ENCODE measurements around the gene SLC38A10. TPM values are rescaled to one million over a fixed set of nuclear protein-coding genes. Genes with fewer than 3 reads are reported as not detected.

Gene SLC38A10
- total RNA-seq, 1 donor from 2014 or later: 26.1 TPM

- H3K9ac ChIP-seq (ENCODE audit: low read depth in 1 of 3, low read length in 3 of 3): peak overlapping the region; percentile 85 to 92 (median 86)
- H3K4me1 ChIP-seq (ENCODE audit: control insufficient read depth in 3 of 3, insufficient read depth in 3 of 3, low read length in 3 of 3): peaks cover 21 to 34% (median 28%) of the 10 kb centered on the region in 3 donors
- H3K4me3 ChIP-seq (ENCODE audit: low read length in 3 of 3): peak overlapping the region; percentile 86 to 95 (median 91)
- no peaks in the 10 kb centered on the region for H3K9me3 ChIP-seq (ENCODE audit: control insufficient read depth in 3 of 3, low read length in 3 of 3)
- H3K36me3 ChIP-seq (ENCODE audit: control insufficient read depth in 3 of 3, insufficient read depth in 3 of 3, low read length in 3 of 3): peaks cover 5 to 12% (median 10%) of the 10 kb centered on the region in 3 donors
- no peak overlapping the region for H3K27ac ChIP-seq (ENCODE audit: low read depth, low read length)
- H3K27me3 ChIP-seq (ENCODE audit: control insufficient read depth in 3 of 3, insufficient read depth in 3 of 3, low read length in 3 of 3): no peaks in the 10 kb centered on the region
Measured at GRCh38 chr17:81238490-81238814, 56.7 kb downstream of the SLC38A10 start.

- Histone ChIP-seq H3K9ac (ENCODE audit: low read depth in 1 of 3, low read length in 3 of 3) (peak overlapping the region; percentile 85 to 92 (median 86)), H3K4me3 (ENCODE audit: low read length in 3 of 3) (peak overlapping the region; percentile 86 to 95 (median 91)), H3K4me1 (ENCODE audit: control insufficient read depth in 3 of 3, insufficient read depth in 3 of 3, low read length in 3 of 3) (peaks cover 21 to 34% (median 28%) of the 10 kb centered on the region in 3 donors), H3K36me3 (ENCODE audit: control insufficient read depth in 3 of 3, insufficient read depth in 3 of 3, low read length in 3 of 3) (peaks cover 11 to 12% (median 11%) of the 10 kb centered on the region in 3 donors), H3K27me3 (ENCODE audit: control insufficient read depth in 3 of 3, insufficient read depth in 3 of 3, low read length in 3 of 3) (no peaks in the 10 kb centered on the region), H3K27ac (ENCODE audit: low read depth, low read length) (no peak overlapping the region), H3K9me3 (ENCODE audit: control insufficient read depth in 3 of 3, low read length in 3 of 3) (no peaks in the 10 kb centered on the region)
Measured at GRCh38 chr17:81237591-81238489, 57.3 kb downstream of the SLC38A10 start.

- Histone ChIP-seq H3K4me3 (ENCODE audit: low read length in 3 of 3) (no peak overlapping the region), H3K36me3 (ENCODE audit: control insufficient read depth in 3 of 3, insufficient read depth in 3 of 3, low read length in 3 of 3) (peaks cover 11 to 17% (median 11%) of the 10 kb centered on the region in 3 donors), H3K9me3 (ENCODE audit: control insufficient read depth in 3 of 3, low read length in 3 of 3) (no peaks in the 10 kb centered on the region), H3K4me1 (ENCODE audit: control insufficient read depth in 3 of 3, insufficient read depth in 3 of 3, low read length in 3 of 3) (peaks cover 21 to 34% (median 28%) of the 10 kb centered on the region in 3 donors), H3K27ac (ENCODE audit: low read depth, low read length) (no peak overlapping the region), H3K27me3 (ENCODE audit: control insufficient read depth in 3 of 3, insufficient read depth in 3 of 3, low read length in 3 of 3) (no peaks in the 10 kb centered on the region), H3K9ac (ENCODE audit: low read depth in 1 of 3, low read length in 3 of 3) (no peak overlapping the region)
Measured at GRCh38 chr17:81236784-81237183, 58.3 kb downstream of the SLC38A10 start.

GRCh38 chr17:81235822-81236740 lies 59.0 kb downstream of the SLC38A10 start:
- no peaks in the 10 kb centered on the region for H3K27me3 ChIP-seq (ENCODE audit: control insufficient read depth in 3 of 3, insufficient read depth in 3 of 3, low read length in 3 of 3)
- H3K36me3 ChIP-seq (ENCODE audit: control insufficient read depth in 3 of 3, insufficient read depth in 3 of 3, low read length in 3 of 3): peaks cover 16 to 19% (median 16%) of the 10 kb centered on the region in 3 donors
- H3K4me3 ChIP-seq (ENCODE audit: low read length in 3 of 3): no peak overlapping the region
- H3K4me1 ChIP-seq (ENCODE audit: control insufficient read depth in 3 of 3, insufficient read depth in 3 of 3, low read length in 3 of 3): peaks cover 21 to 34% (median 28%) of the 10 kb centered on the region in 3 donors
- no peaks in the 10 kb centered on the region for H3K9me3 ChIP-seq (ENCODE audit: control insufficient read depth in 3 of 3, low read length in 3 of 3)
- H3K9ac ChIP-seq (ENCODE audit: low read depth in 1 of 3, low read length in 3 of 3): no peak overlapping the region
- no peak overlapping the region for H3K27ac ChIP-seq (ENCODE audit: low read depth, low read length)

- no peak overlapping the region for H3K27ac ChIP-seq (ENCODE audit: low read depth, low read length)
- no peaks in the 10 kb centered on the region for H3K9me3 ChIP-seq (ENCODE audit: control insufficient read depth in 3 of 3, low read length in 3 of 3)
- no peak overlapping the region for H3K4me3 ChIP-seq (ENCODE audit: low read length in 3 of 3)
- peaks cover 22 to 24% (median 23%) of the 10 kb centered on the region in 3 donors for H3K36me3 ChIP-seq (ENCODE audit: control insufficient read depth in 3 of 3, insufficient read depth in 3 of 3, low read length in 3 of 3)
- no peaks in the 10 kb centered on the region for H3K27me3 ChIP-seq (ENCODE audit: control insufficient read depth in 3 of 3, insufficient read depth in 3 of 3, low read length in 3 of 3)
- H3K9ac ChIP-seq (ENCODE audit: low read depth in 1 of 3, low read length in 3 of 3): no peak overlapping the region
- H3K4me1 ChIP-seq (ENCODE audit: control insufficient read depth in 3 of 3, insufficient read depth in 3 of 3, low read length in 3 of 3): peaks cover 19 to 28% (median 21%) of the 10 kb centered on the region in 3 donors
Measured at GRCh38 chr17:81234940-81235821, 59.9 kb downstream of the SLC38A10 start.

GRCh38 chr17:81234506-81234855 lies 60.6 kb downstream of the SLC38A10 start:
- H3K9ac ChIP-seq (ENCODE audit: low read depth in 1 of 3, low read length in 3 of 3): no peak overlapping the region
- H3K36me3 ChIP-seq (ENCODE audit: control insufficient read depth in 3 of 3, insufficient read depth in 3 of 3, low read length in 3 of 3): peaks cover 28 to 30% (median 29%) of the 10 kb centered on the region in 3 donors
- H3K27me3 ChIP-seq (ENCODE audit: control insufficient read depth in 3 of 3, insufficient read depth in 3 of 3, low read length in 3 of 3): no peaks in the 10 kb centered on the region
- H3K4me3 ChIP-seq (ENCODE audit: low read length in 3 of 3): no peak overlapping the region
- no peaks in the 10 kb centered on the region for H3K9me3 ChIP-seq (ENCODE audit: control insufficient read depth in 3 of 3, low read length in 3 of 3)
- peaks cover 14 to 22% (median 15%) of the 10 kb centered on the region in 3 donors for H3K4me1 ChIP-seq (ENCODE audit: control insufficient read depth in 3 of 3, insufficient read depth in 3 of 3, low read length in 3 of 3)
- H3K27ac ChIP-seq (ENCODE audit: low read depth, low read length): no peak overlapping the region

- H3K27ac ChIP-seq (ENCODE audit: low read depth, low read length): no peak overlapping the region
- peaks cover 29 to 30% (median 29%) of the 10 kb centered on the region in 3 donors for H3K36me3 ChIP-seq (ENCODE audit: control insufficient read depth in 3 of 3, insufficient read depth in 3 of 3, low read length in 3 of 3)
- no peaks in the 10 kb centered on the region for H3K27me3 ChIP-seq (ENCODE audit: control insufficient read depth in 3 of 3, insufficient read depth in 3 of 3, low read length in 3 of 3)
- H3K4me1 ChIP-seq (ENCODE audit: control insufficient read depth in 3 of 3, insufficient read depth in 3 of 3, low read length in 3 of 3): peaks cover 14 to 22% (median 15%) of the 10 kb centered on the region in 3 donors
- H3K9me3 ChIP-seq (ENCODE audit: control insufficient read depth in 3 of 3, low read length in 3 of 3): no peaks in the 10 kb centered on the region
- no peak overlapping the region for H3K4me3 ChIP-seq (ENCODE audit: low read length in 3 of 3)
- no peak overlapping the region for H3K9ac ChIP-seq (ENCODE audit: low read depth in 1 of 3, low read length in 3 of 3)
Measured at GRCh38 chr17:81233811-81234505, 61.1 kb downstream of the SLC38A10 start.

- Histone ChIP-seq H3K27me3 (ENCODE audit: control insufficient read depth in 3 of 3, insufficient read depth in 3 of 3, low read length in 3 of 3) (no peaks in the 10 kb centered on the region), H3K27ac (ENCODE audit: low read depth, low read length) (no peak overlapping the region), H3K9me3 (ENCODE audit: control insufficient read depth in 3 of 3, low read length in 3 of 3) (no peaks in the 10 kb centered on the region), H3K36me3 (ENCODE audit: control insufficient read depth in 3 of 3, insufficient read depth in 3 of 3, low read length in 3 of 3) (peaks cover 31 to 33% (median 32%) of the 10 kb centered on the region in 3 donors), H3K9ac (ENCODE audit: low read depth in 1 of 3, low read length in 3 of 3) (no peak overlapping the region), H3K4me3 (ENCODE audit: low read length in 3 of 3) (no peak overlapping the region), H3K4me1 (ENCODE audit: control insufficient read depth in 3 of 3, insufficient read depth in 3 of 3, low read length in 3 of 3) (peaks cover 13 to 19% (median 14%) of the 10 kb centered on the region in 3 donors)
Measured at GRCh38 chr17:81233316-81233715, 61.8 kb downstream of the SLC38A10 start.

All from skeletal muscle tissue (tissue), 4 donors.